ENCODE measurements around the gene ACOT6.
"Not testable (repeated sequence)": the region's sequence is repeated elsewhere in the genome, so short reads cannot be mapped to it uniquely, and the experiment has no call there.

ACOT6 gene, protein sequence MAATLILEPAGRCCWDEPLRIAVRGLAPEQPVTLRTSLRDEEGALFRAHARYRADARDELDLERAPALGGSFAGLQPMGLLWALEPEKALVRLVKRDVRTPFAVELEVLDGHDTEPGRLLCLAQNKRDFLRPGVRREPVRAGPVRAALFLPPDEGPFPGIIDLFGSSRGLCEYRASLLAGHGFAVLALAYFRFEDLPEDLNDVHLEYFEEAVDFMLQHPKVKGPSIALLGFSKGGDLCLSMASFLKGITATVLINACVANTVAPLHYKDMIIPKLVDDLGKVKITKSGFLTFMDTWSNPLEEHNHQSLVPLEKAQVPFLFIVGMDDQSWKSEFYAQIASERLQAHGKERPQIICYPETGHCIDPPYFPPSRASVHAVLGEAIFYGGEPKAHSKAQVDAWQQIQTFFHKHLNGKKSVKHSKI

GRCh38 chr14:73612339-73613045, at the start of gene ACOT6:
ACOT6 (plus strand) TSS chr14:73612517; CDS start chr14:73612572, 55 bp downstream.
- no peak for TF ChIP-seq CTCF (IDR thresholded peaks at IDR 0.05; ENCODE audit: low read length, missing control alignments)
- peak; percentile 69 for DNase-seq (ENCODE audit: low read depth)
- H3K4me3 ChIP-seq (replicated peaks; ENCODE audit: low read depth, low read length), result peak within 1 kb of the TSS; percentile 54

DNA sequence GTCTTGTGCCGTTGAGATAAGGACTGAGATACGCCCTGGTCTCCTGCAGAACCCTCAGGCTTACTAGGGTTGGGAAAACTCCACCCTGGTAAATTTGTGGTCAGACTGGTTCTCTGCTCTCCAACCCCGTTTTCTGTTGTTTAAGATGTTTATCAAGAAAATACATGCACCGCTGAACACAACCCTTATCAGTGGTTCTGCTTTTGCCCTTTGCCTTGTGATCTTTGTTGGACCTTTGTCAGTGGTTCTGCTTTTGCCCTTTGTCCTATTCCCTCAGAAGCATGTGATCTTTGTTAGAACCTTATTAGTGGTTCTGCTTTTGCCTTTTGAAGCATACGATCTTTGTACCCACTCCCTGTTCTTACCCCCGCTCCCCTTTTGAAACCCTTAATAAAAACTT, 49.6 kb upstream of the ACOT6 start:
- DNase-seq (ENCODE audit: low read depth); H3K4me3 ChIP-seq (replicated peaks; ENCODE audit: low read depth, low read length): not testable (repeated sequence)

- not testable (repeated sequence) for H3K4me3 ChIP-seq (replicated peaks; ENCODE audit: low read depth, low read length); DNase-seq (ENCODE audit: low read depth)
Observed at GRCh38 chr14:73566431-73566830, 45.9 kb upstream of the ACOT6 start.

GRCh38 chr14:73566935-73567334, 45.4 kb upstream of the ACOT6 start:
- not testable (repeated sequence) for H3K4me3 ChIP-seq (replicated peaks; ENCODE audit: low read depth, low read length); DNase-seq (ENCODE audit: low read depth)

DNA sequence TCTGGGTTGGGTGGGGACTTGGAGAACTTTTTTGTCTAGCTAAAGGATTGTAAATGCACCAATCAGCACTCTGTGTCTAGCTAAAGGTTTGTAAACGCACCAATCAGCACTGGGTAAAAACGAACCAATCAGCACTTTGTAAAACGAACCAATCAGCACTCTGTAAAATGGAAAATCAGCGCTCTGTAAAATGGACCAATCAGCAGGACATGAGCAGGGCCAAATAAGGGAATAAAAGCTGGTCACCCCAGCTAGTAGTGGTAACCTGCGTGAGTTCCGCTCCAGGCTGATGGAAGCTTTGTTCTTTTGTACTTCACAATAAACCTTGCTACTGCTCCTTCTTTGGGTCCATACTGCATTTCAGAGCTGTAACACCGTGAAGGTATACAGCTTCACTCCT, 45.0 kb upstream of the ACOT6 start:
- no peak overlapping the region for H3K4me3 ChIP-seq (replicated peaks; ENCODE audit: low read depth, low read length)
- no peak for DNase-seq (ENCODE audit: low read depth)
- no peak for TF ChIP-seq CTCF (IDR thresholded peaks at IDR 0.05; ENCODE audit: low read length, missing control alignments)

GRCh38 chr14:73567951-73568885, 44.1 kb upstream of the ACOT6 start:
- peak overlapping the region; percentile 62 for H3K4me3 ChIP-seq (replicated peaks; ENCODE audit: low read depth, low read length)
- no peak for TF ChIP-seq CTCF (IDR thresholded peaks at IDR 0.05; ENCODE audit: low read length, missing control alignments)
- peak; percentile 26 for DNase-seq (ENCODE audit: low read depth)

GRCh38 chr14:73568886-73569184, 43.5 kb upstream of the ACOT6 start:
- DNase-seq (ENCODE audit: low read depth), result not testable (repeated sequence)
- peak overlapping the region; percentile 62 for H3K4me3 ChIP-seq (replicated peaks; ENCODE audit: low read depth, low read length)

GRCh38 chr14:73569185-73569958, 42.9 kb upstream of the ACOT6 start, which contains the start of gene ACOT2:
ACOT2 (plus strand) TSS chr14:73569213; CDS start chr14:73569241, 28 bp downstream.
- peak; percentile 95 for DNase-seq (ENCODE audit: low read depth)
- H3K4me3 ChIP-seq (replicated peaks; ENCODE audit: low read depth, low read length), result peak within 1 kb of the TSS; percentile 62
- TF ChIP-seq CTCF (IDR thresholded peaks at IDR 0.05; ENCODE audit: low read length, missing control alignments), result peak; percentile 12
